ENCODE measurements around the gene MMP17. TPM values are rescaled to one million over a fixed set of nuclear protein-coding genes. Genes with fewer than 3 reads are reported as not detected.
A peak's percentile ranks its signal among the peaks of the same experiment; 100 is the strongest.

The MMP17 gene
- total RNA-seq, 1 donor from 2014 or later = 12.6 TPM

DNA sequence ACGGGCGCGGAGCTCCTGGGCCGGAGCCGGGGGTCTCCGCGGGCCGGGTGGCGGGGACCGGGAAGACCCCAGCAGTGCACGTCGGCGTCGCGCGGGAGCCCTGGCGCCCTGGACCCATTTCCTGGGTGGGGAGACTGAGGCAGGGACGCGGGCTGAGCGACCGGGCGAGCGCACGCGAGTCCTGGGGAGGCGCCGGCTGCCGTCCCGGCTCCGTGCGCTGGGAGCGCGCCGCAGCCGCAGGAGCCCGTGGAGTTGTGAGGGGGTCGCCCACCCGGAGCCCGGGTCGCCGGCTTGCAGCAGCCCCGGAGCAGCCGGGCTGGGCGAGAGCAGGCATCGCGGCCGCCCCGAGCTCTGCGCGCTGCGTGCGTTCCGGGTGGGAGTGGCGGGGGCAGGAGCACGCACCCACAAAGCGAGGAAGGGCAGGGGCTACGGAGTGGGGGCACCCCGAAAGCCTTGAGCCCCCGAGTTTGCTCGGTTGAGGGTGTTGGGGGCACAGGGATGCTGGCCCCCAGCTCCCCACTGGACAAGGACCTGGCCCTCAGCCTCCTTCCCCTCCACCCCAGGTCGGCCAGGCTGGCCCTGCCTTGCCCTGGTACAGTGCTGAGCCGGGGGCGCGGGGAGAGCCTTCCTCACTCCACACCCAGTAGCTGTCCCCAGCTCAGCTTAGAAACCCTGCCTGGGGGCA is 620 bp downstream of the MMP17 start:
- intact Hi-C loops (cut with DNase I) = no loop called here
- DNase-seq (ENCODE audit: low spot score) = peak; percentile 56
- ATAC-seq = peak; percentile 17

DNA sequence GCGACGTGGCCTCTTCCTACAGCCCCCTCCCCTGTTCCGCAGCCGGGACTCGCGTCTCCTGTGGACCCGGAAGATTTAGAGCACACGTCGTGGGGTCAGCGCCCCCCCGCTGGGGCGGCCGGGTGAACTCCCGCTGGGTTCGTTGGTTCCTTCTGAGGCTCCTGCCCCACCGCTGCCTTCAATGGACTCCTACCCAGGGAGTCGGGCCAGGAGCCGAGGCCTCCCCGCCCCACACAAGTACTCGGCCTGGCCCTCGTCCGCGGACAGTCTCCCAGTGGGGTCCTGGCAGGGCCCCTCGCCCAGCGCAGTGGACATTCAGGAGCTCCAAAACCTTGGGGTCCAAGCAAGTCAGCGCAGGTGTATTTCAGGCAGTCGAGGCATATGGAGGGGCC is 1.2 kb downstream of the MMP17 start:
- DNase-seq (ENCODE audit: low spot score) = peak; percentile 68
- ATAC-seq = peak; percentile 25
- intact Hi-C loops (cut with DNase I) = no loop called here

DNA sequence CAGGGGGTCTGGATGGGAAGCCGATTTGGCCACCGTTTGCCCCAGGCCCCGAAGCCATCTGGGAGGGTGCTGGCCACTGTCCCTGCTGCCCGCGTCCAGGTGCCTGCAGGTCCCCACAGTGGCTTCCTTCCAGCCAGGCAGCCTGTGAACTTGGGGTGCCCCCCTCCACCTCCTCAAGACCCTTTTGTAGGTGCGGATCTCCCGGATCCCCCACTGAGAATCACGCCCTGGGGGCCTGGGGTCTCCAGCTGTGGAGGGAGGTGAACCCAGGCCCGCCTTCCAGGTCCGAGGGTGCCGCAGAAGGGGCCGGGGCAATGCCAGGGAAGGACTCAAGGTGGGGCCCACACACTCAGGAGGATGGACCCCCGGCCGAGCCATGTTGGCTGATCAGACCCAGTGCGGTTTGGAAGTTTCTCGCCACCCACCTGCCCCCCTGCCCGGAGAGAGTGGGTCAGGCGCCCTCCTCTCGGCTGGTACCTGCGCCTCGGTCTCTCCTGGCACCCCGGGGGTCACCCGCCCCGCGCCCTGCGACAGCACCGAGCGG is 1.7 kb downstream of the MMP17 start:
- DNase-seq (ENCODE audit: low spot score) (no peak), ATAC-seq (no peak)
- intact Hi-C loops (cut with DNase I) = loop anchor here (10.0 kb wide), 1 partner anchor 225 kb away; no protein-coding TSS in a partner anchor

DNA sequence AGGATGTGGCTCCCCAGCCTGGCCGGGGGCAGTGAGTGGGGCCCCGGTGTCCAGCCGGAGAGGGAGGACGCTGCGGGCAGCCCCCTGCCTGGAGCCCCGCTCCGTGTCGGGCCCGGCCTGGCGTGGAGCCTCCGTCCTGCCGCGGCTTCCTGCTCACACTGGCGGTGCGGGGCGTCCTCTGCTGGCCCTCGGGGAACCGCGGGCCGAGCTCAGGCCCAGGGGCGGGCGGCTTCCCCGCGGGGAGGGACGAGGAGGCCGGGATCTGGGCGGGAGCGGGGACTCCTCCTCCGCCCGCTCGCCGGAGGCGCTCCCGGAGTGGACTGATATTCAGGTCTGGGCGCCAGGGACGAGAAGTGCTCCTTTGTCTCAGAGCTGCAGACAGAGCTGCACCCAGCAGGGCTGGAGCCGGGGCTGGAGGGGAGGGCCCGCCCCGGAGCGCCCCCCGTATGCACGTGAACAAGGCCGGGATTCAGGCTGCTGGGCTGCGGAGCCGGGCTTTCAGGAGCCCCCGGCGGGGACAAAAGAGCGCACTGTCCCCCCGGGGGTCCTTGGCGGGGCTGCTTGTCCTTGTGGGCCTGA is 2.2 kb downstream of the MMP17 start:
- intact Hi-C loops (cut with DNase I) = loop anchor here (10.0 kb wide), 1 partner anchor 226 kb away; no protein-coding TSS in a partner anchor
- DNase-seq (ENCODE audit: low spot score) = peak; percentile 90
- ATAC-seq = peak; percentile 90

- peak; percentile 28 for ATAC-seq
Observed at GRCh38 chr12:131830914-131831571, 2.9 kb downstream of the MMP17 start.

DNA sequence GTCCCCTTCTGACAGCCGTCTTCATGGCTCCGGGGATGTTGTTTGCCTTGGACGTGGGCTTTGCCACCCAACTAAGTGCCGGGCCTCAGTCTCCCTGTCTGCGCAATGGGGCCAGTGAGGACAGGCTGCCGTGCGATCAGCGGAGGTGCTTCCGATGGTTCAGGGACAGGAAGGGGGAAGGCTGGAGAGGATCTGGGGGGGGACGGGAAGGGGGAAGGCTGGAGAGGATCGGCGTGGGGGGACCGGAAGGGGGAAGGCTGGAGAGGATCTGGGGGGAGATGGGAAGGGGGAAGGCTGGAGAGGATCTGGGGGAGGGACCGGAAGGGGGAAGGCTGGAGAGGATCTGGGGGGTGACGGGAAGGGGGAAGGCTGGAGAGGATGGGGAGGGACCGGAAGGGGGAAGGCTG is 3.4 kb downstream of the MMP17 start:
- intact Hi-C loops (cut with DNase I) = loop anchor here (10.0 kb wide), 1 partner anchor 227 kb away; no protein-coding TSS in a partner anchor
- ATAC-seq (peak; percentile 16), DNase-seq (ENCODE audit: low spot score) (peak; percentile 78)

More at GRCh38 chr12:131830914-131831571, 2.9 kb downstream of the MMP17 start:
- peak; percentile 59 for DNase-seq (ENCODE audit: low spot score)
- intact Hi-C loops (cut with DNase I) = loop anchor here (10.0 kb wide), 1 partner anchor 226 kb away; no protein-coding TSS in a partner anchor

DNA sequence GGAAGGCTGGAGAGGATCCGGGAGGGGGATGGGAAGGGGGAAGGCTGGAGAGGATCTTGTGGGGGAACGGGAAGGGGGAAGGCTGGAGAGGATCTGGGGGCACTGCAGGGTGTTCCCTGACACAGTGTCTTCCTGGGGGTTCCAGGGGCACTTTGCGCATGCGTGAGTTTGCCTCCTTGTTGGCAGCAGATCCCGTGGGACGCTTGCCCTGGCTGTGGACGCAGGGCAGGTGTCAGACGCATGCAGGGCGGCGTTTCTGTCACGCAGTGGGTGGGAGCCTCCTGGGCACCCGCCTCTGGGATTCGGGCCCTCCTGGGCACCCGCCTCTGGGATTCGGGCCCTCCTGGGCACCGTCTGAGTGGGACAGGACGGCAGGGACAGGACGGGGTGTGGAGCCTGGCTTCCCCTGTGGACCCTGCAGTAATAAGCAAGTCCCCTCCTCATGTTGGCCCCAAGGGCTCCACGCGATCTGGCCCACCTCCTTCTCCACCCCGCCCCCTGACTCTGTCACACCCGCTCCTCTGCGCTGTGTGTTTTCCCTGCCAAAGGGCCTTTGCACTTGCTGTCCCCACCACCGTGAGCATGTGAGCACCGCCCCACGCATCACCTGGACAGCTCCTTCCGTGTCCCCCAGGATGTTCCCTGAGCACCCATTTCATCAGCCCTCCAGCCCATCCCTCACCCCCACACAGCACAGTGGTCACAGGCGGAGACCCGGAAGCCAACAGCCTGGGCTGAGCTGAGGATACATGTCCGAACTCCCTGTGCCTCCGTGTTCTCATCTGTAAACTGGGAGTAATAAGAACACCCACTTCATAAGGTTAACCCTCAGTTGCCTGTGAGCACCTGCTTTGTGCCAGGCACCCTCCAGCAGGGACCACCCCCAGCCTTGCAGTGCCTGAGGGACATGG is 4.4 kb downstream of the MMP17 start:
- no peak for ATAC-seq
- intact Hi-C loops (cut with DNase I) = loop anchor here (10.0 kb wide), 1 partner anchor 228 kb away; no protein-coding TSS in a partner anchor
- peak; percentile 84 for DNase-seq (ENCODE audit: low spot score)

- ATAC-seq (no peak), DNase-seq (ENCODE audit: low spot score) (no peak)
- intact Hi-C loops (cut with DNase I) = loop anchor here (10.0 kb wide), 1 partner anchor 229 kb away; no protein-coding TSS in a partner anchor
Observed at GRCh38 chr12:131833288-131833895, 5.2 kb downstream of the MMP17 start.

DNA sequence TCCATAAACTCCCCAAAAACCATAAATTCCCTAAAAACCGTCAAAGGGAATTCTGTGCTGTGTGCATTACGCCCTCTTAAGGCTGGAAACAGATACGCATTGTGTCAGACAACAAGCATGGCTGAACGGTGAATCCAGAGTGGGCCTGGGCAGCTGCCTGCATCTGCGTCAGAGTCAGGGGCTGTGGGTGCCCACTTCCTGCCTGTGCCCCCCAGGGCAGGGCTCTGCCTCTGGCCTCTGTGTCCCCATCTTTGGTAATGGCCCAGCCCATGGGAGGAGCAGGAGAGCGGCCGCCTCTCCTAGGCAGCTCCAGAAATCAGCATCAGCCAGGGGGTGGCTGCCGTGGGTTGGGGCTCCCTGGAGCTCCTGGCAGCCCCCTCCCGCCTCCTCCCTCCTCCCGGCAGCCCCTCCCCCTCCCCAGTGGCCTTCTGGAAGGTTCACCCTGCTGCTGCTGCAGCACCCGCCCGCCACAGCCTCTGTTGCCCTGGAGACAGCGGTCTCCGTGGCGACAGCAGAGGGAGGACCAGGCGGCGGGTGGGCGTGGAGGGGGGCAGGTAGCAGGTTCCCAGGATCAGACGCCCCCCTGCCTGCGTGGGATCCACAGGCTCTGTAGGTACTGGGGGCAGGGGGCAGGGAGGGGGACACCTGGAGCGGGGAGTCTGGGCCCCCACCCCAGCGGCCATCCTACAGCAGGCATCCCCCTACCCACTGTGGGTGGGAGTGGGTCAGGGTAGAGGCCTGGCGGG is 5.9 kb downstream of the MMP17 start:
- ATAC-seq (no peak), DNase-seq (ENCODE audit: low spot score) (no peak)
- intact Hi-C loops (cut with DNase I) = loop anchor here (10.0 kb wide), 1 partner anchor 229 kb away; no protein-coding TSS in a partner anchor

- intact Hi-C loops (cut with DNase I) = loop anchor here (10.0 kb wide), 1 partner anchor 230 kb away; no protein-coding TSS in a partner anchor
Observed at GRCh38 chr12:131834798-131835615, 6.8 kb downstream of the MMP17 start.

DNA sequence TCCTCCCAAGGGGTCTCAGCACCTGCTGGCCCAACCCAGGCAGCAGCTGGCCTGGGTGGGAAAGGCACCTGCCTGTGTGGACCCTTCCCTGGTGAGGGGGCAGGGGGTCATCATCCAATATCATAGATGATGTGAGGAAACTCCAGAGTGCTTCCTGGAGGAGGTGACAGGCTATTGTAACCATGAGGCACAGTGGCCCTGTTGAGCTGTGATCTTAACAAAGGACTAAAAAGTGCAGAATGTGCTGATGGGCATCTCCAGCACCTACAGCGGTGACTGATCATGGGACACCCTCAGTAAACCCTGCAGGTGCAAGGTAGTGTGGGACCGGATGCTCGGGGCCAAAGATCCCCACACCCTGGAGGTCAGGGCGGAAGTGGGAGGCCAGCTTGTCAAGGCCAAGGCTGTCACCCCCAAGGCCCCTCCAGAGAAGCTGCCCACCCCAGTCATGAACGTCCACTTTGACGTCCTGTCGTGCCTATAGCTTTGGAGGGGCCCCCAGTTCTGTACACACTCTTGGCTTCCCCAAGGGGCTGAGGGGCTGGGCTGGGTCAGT is 7.5 kb downstream of the MMP17 start:
- DNase-seq (ENCODE audit: low spot score) = no peak
- intact Hi-C loops (cut with DNase I) = loop anchor here (10.0 kb wide), 1 partner anchor 231 kb away; no protein-coding TSS in a partner anchor
- no peak for ATAC-seq

More at GRCh38 chr12:131834798-131835615, 6.8 kb downstream of the MMP17 start:
- DNase-seq (ENCODE audit: low spot score) (no peak), ATAC-seq (no peak)

- DNase-seq (ENCODE audit: low spot score) (no peak), ATAC-seq (no peak)
- intact Hi-C loops (cut with DNase I) = loop anchor here (10.0 kb wide), 1 partner anchor 231 kb away; no protein-coding TSS in a partner anchor
Observed at GRCh38 chr12:131836193-131836592, 8.0 kb downstream of the MMP17 start.

DNA sequence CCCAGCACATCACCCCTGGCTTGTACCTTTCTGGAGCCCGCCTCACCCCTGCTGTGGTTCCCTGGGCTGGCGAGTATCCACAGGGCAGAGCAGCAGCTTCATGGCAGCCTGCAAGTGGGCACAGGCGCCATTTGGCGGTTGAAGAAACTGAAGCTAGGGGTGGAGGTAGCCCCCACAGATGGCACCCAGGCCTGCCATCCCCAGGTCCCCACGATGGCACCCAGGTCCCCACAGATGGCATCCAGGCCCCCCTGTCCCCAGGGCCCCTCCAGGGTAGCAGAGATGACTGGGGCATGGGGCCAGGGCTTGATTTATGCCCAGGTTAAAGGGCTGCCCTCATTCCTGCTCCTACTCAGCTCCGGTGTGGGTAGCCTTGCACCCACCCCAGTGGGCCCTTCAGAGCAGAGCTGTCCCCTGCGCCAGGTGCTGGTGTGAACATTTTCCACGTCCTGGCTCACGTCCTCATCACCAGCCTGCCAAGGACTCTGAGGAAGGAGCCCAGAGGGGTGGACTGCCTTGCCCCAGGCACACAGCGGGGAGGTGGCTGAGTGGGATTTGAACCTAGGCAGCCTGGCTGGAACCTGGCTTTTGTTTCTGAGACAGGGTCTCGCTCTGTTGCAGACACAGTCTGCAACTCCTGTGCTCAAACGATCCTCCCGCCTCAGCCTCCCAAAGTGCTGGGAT is 8.7 kb downstream of the MMP17 start:
- ATAC-seq (no peak), DNase-seq (ENCODE audit: low spot score) (no peak)
- intact Hi-C loops (cut with DNase I) = loop anchor here (10.0 kb wide), 1 partner anchor 232 kb away; no protein-coding TSS in a partner anchor

DNA sequence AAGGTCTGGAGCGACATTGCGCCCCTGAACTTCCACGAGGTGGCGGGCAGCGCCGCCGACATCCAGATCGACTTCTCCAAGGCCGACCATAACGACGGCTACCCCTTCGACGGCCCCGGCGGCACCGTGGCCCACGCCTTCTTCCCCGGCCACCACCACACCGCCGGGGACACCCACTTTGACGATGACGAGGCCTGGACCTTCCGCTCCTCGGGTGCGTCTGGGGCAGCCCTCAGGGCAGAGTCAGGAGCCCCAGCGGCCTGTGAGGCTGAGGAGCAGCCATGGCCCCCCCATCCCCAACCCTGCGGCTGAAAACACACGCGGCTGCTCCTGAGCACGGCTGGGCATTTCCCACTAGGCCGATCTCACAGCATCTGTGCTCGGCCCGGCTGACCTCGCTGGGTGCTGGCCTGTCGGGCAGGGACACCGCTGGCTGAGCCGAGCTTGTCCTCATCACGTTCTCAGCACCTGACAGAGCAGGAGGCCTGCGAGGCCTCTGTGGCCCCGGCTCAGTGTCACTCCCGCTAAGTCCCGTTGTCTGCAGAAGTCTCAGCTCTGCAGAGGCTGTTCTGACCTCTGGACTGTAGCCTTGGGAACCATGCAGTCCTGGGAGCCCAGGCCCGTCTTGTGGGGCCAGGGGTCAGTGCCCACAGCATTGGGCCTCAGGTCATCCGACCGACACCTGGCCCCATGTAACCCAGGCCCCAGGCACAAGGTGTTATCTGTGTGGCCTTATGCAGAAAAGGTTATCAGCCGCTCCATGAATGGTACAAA is 12.6 kb downstream of the MMP17 start:
- ATAC-seq (no peak), DNase-seq (ENCODE audit: low spot score) (no peak)
- intact Hi-C loops (cut with DNase I) = no loop called here

DNA sequence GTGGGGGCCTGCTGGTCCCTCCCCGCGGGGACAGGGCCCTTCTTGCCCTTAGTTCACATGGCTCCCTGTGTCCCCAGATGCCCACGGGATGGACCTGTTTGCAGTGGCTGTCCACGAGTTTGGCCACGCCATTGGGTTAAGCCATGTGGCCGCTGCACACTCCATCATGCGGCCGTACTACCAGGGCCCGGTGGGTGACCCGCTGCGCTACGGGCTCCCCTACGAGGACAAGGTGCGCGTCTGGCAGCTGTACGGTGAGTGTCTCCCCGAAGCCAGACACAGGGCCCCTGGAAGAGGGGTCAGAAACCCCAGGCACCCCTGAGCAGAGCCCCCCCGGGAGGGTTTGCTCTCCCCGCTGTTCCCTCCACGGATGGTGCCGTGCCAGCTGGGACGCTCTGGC is 13.4 kb downstream of the MMP17 start:
- intact Hi-C loops (cut with DNase I) = no loop called here
- ATAC-seq = no peak

More for the DNA sequence above, 13.4 kb downstream of the MMP17 start:
- DNase-seq (ENCODE audit: low spot score) = no peak

All from sciatic nerve (tissue), 2 donors.